Endothelial cell of umbilical vein (primary cell): Measurements from ENCODE around the gene SP6.

Experiments used
- CTCF ChIP-seq, 2 donors: IDR thresholded peaks; 1 replicate in 1 of 2; 2 replicates in 1 of 2; pipeline ENCODE4 v1.5.1; 2011; ENCODE audit warnings: low read length in 2 of 2, mild to moderate bottlenecking in 2 of 2, moderate library complexity in 2 of 2, control low read depth in 1 of 2, inconsistent platforms in 1 of 2, low read depth in 1 of 2; ENCODE audit not compliant: insufficient read depth in 1 of 2; ENCODE audit errors: extremely low read depth in 1 of 2
- EZH2 ChIP-seq: IDR thresholded peaks from 2 replicates; pipeline ENCODE4 v1.6.1; 2012; ENCODE audit warnings: borderline replicate concordance, low read depth, mild to moderate bottlenecking, moderate library complexity, low read length, inconsistent platforms; ENCODE audit not compliant: severe bottlenecking
- GATA2 ChIP-seq: IDR thresholded peaks from 2 replicates; pipeline ENCODE4 v1.7.0; 2011; ENCODE audit warnings: low read depth, mild to moderate bottlenecking, moderate library complexity, mixed read lengths, low read length; ENCODE audit not compliant: insufficient read length, insufficient read depth
- POLR2A ChIP-seq: IDR thresholded peaks from 2 replicates; pipeline ENCODE4 v1.6.1; 2012; ENCODE audit warnings: low read depth, mild to moderate bottlenecking, control low read depth, low read length
- TF ChIP-seq, protein P1 (sequence below): IDR thresholded peaks from 2 replicates; pipeline ENCODE4 v1.6.1; 2011; ENCODE audit not compliant: insufficient read depth, insufficient read length

DNA sequence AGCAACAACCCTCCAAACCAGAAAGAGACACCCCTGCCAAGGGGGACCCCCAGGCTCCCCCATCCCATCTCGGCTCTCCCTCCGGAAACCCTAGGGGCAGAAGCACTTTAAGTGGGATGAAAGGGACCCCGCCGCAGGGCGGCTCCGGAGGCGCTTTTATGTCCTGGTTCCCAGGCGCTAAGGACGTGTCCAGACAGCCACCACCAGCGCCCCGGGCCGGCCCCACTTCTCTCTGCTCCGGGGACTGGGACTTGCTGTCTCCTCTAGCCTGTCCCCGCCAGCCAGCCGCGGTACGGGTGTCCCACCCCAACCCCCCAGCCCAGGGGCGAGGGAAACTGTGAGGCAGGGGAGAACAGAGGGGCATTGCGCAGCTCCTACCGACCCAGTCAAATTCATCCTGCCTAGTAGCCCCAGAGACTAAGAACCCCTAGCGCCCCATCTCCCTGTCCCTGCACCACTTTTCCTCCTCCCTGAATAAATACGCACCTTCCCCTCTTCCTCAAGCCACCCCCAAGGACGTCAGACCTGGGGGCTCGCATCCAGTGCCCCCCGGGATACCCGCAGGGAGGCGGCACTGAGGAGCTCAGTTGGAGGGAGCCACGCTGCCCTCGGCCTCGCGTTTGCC lies 4.1 kb downstream of the SP6 start:
- no peak for TF ChIP-seq CTCF (IDR thresholded peaks at IDR 0.05; ENCODE audit: extremely low read depth in 1 of 2, insufficient read depth in 1 of 2, low read depth in 1 of 2, low read length in 2 of 2)
- TF ChIP-seq POLR2A = no peak
- TF ChIP-seq EZH2 = no peak
- no peak for TF ChIP-seq GATA2
- TF ChIP-seq, protein P1, sequence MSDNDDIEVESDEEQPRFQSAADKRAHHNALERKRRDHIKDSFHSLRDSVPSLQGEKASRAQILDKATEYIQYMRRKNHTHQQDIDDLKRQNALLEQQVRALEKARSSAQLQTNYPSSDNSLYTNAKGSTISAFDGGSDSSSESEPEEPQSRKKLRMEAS = no peak
